GM19043 (cell line): ENCODE measurements around the gene ECHDC3.

ENCODE experiments used
- ATAC-seq: cut with Tn5 transposase; IDR thresholded peaks from one replicate; pipeline ENCODE4 v1.9.1; 2021; ENCODE audit warnings: low read depth; ENCODE audit not compliant: unreplicated experiment

Gene ECHDC3

GRCh38 chr10:11775412-11775811 lies 33.2 kb downstream of the ECHDC3 start:
- no peak for ATAC-seq

GRCh38 chr10:11776080-11776479 lies 33.9 kb downstream of the ECHDC3 start:
- ATAC-seq, result no peak

- ATAC-seq, result no peak
These were observed 38.9 kb downstream of the ECHDC3 start for GRCh38 chr10:11781114-11781513.

- ATAC-seq, result no peak
These were observed 40.8 kb downstream of the ECHDC3 start for GRCh38 chr10:11782793-11783557.

- no peak for ATAC-seq
These were observed 41.3 kb downstream of the ECHDC3 start for GRCh38 chr10:11783558-11783865.

GRCh38 chr10:11787374-11787773 lies 45.2 kb downstream of the ECHDC3 start:
- no peak for ATAC-seq

GRCh38 chr10:11787846-11788245 lies 45.7 kb downstream of the ECHDC3 start:
- ATAC-seq, result no peak

GRCh38 chr10:11789306-11789705 lies 47.1 kb downstream of the ECHDC3 start:
- ATAC-seq, result no peak

- no peak for ATAC-seq
These were observed 47.8 kb downstream of the ECHDC3 start for GRCh38 chr10:11789956-11790355.

GRCh38 chr10:11793762-11794479 lies 51.7 kb downstream of the ECHDC3 start:
- ATAC-seq, result no peak

- ATAC-seq, result no peak
These were observed 52.4 kb downstream of the ECHDC3 start for GRCh38 chr10:11794566-11794965.

GRCh38 chr10:11795101-11795920 lies 53.1 kb downstream of the ECHDC3 start:
- no peak for ATAC-seq

GRCh38 chr10:11796474-11796873 lies 54.3 kb downstream of the ECHDC3 start:
- no peak for ATAC-seq

GRCh38 chr10:11797281-11797680 lies 55.1 kb downstream of the ECHDC3 start:
- no peak for ATAC-seq

GRCh38 chr10:11797847-11798633 lies 55.9 kb downstream of the ECHDC3 start:
- ATAC-seq, result no peak

GRCh38 chr10:11798845-11799735 lies 56.9 kb downstream of the ECHDC3 start:
- ATAC-seq, result no peak

- ATAC-seq, result no peak
These were observed 57.5 kb downstream of the ECHDC3 start for GRCh38 chr10:11799736-11800080.

- ATAC-seq, result no peak
These were observed 62.2 kb downstream of the ECHDC3 start for GRCh38 chr10:11804336-11804735.

GRCh38 chr10:11805792-11806191 lies 63.6 kb downstream of the ECHDC3 start:
- ATAC-seq, result no peak

- ATAC-seq, result no peak
These were observed 64.5 kb downstream of the ECHDC3 start for GRCh38 chr10:11806706-11807105.
